GM12864 (cell line): ENCODE measurements around the gene ASF1B.

Source experiments
- DNase-seq: peaks from one replicate; pipeline ENCODE4 v3.0.0-alpha.2; 2011; ENCODE audit warnings: low read depth
- H3K4me3 ChIP-seq: 2 replicates; pipeline ENCODE4 v1.5.1; 2011; ENCODE audit warnings: mild to moderate bottlenecking, low read depth, low read length, control low read depth
- CTCF ChIP-seq: IDR thresholded peaks from 2 replicates; pipeline ENCODE4 v1.5.1; 2011; ENCODE audit warnings: low read depth, mild to moderate bottlenecking, moderate library complexity, low read length, control low read depth, inconsistent platforms; ENCODE audit errors: missing control alignments

Gene ASF1B

GRCh38 chr19:14159059-14159458, 22.7 kb upstream of the ASF1B start:
- DNase-seq = no peak
- H3K4me3 ChIP-seq = no peak overlapping the region
- TF ChIP-seq CTCF = no peak

DNA sequence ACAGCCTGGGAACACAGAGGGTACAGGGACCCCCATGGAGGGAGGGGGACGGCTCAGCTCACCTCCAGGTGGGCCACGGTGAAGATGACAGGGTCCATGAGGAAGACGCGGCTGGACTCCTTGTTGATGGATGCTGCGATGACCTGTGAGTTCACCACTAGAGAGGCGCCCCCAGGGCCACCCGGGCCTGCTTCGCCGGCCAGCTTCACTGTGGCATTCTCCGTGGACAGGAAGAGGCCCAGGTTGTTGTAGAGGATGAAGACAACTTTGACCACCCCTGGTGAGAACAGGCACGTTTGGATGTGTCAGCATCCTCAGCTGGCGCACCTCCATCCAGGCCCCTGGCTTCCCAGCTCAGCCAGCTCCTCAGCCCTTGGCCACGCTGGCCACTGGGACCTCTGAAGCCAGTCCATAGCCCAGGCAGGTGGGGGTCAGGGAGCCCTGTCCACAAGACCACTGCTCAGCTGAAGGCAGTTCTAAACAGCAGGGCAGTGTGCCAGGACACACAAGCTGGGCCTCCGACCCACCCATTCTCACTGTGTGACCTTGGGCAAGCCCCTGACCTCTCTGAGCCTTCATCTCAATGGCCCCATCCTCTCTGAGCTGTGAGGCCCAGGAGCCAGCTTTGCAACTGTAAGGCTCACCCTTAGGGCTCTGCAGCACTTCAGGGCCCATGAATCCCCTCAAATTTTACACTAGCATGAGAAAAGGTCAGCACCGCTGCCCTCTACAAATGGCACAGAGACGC, 22.1 kb upstream of the ASF1B start:
- no peak for TF ChIP-seq CTCF
- no peak overlapping the region for H3K4me3 ChIP-seq
- DNase-seq = no peak

- TF ChIP-seq CTCF = no peak
- DNase-seq = no peak
- no peak overlapping the region for H3K4me3 ChIP-seq
These were observed 20.8 kb upstream of the ASF1B start for GRCh38 chr19:14156971-14157717.

DNA sequence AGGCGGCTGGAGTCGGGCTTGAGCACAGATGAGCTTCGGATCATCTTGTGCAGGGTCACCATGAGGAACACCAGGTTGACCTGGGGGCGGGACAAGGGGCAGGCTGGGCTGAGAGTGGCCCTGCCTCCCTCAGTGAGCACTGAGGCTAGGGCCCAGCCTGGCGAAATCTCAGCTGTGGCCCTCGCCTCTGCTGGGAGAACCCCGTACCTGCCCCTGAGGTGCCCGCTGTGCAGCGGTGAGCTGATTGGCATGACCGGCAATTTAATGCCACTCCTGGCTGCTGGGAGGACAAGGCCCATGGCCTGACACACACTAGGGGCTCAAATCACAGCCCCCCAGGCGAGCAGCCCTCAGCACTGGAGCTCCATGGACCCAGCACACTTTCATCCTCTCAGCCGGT, 19.7 kb upstream of the ASF1B start:
- DNase-seq = no peak
- H3K4me3 ChIP-seq = no peak overlapping the region
- no peak for TF ChIP-seq CTCF

GRCh38 chr19:14155371-14155770, 19.0 kb upstream of the ASF1B start:
- no peak overlapping the region for H3K4me3 ChIP-seq
- no peak for TF ChIP-seq CTCF
- no peak for DNase-seq

GRCh38 chr19:14152713-14153112, 16.3 kb upstream of the ASF1B start:
- no peak for DNase-seq
- H3K4me3 ChIP-seq = no peak overlapping the region
- no peak for TF ChIP-seq CTCF
